Measurements from ENCODE around the gene KRTAP2-1.

DNA sequence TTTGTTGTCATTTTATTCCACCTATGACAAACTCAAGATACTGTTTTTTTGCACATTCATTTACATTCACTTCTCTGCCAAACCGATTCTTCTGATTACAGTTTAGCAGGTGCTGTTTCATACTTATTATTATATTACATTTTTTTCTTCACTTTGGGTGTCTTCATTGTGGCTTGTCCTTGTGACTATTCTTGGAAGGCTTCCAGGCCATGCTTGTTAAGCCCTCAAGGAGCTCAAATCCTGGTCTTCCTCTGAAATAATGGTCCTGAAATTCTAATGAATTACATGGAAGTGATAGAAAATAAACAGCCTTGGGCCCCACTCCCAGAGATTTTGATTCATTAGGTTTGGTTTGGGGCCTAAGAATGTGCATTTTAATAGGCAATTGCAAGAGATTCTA, 17.2 kb upstream of the KRTAP2-1 start:
- TF ChIP-seq POLR2A (IDR thresholded peaks at IDR 0.05) (no peak), CTCF (IDR thresholded peaks at IDR 0.05) (no peak)
